Neural progenitor cell (in vitro differentiated cells): ENCODE measurements around the gene TRAPPC10.

Experiments used
- EZH2 ChIP-seq: fragments of 200-600 bp; sonication (generic); IDR thresholded peaks from 2 replicates; pipeline ENCODE4 v1.6.1; 2017; ENCODE audit warnings: antibody characterized with exemption, mild to moderate bottlenecking, moderate library complexity
- EZH2phosphoT487 ChIP-seq: fragments of 200-600 bp; sonication (generic); IDR thresholded peaks from 2 replicates; pipeline ENCODE4 v1.6.1; 2017; ENCODE audit warnings: antibody characterized with exemption

- TF ChIP-seq EZH2phosphoT487 (no peak), EZH2 (no peak)
Measured at GRCh38 chr21:44027607-44028286, 15.6 kb downstream of the TRAPPC10 start.
